ENCODE data around the gene MED14. TPM values are rescaled to one million over a fixed set of nuclear protein-coding genes. Genes with fewer than 3 reads are reported as not detected.
A peak's percentile ranks its signal among the peaks of the same experiment; 100 is the strongest.

MED14 gene
- total and polyA plus RNA-seq, 2 donors (not counting 1 experiment from before 2014, with no cell fraction given) = 26.4 to 63.5 TPM

GRCh38 chrX:40749681-40750494, 14.5 kb upstream of the MED14 start:
- intact Hi-C loops (cut with micrococcal nuclease) = no loop called here
- Histone ChIP-seq H3K9me3 (ENCODE audit: control extremely low read depth in 1 of 3, control insufficient read depth in 2 of 3, insufficient read depth in 1 of 3, low read length in 2 of 3) (no peaks in the 10 kb centered on the region), H3K4me3 (ENCODE audit: control extremely low read depth in 1 of 5, extremely low read depth in 1 of 5, insufficient read depth in 1 of 5, low read depth in 2 of 5, low read length in 4 of 5) (peak overlapping the region in 2 of 5 experiments; percentile 28 to 38), H2AFZ (ENCODE audit: insufficient read depth, low read depth, low read length, poor library complexity, severe bottlenecking) (peak overlapping the region; percentile 1), H3K4me2 (replicated peaks; ENCODE audit: low read depth, low read length, poor library complexity, severe bottlenecking) (peak overlapping the region; percentile 52), H3K27ac (ENCODE audit: low read length in 2 of 2) (peak overlapping the region; percentile 74 to 77), H4K20me1 (ENCODE audit: control insufficient read depth, insufficient read depth, low read length, poor library complexity, severe bottlenecking) (no peaks in the 10 kb centered on the region), H3K4me1 (ENCODE audit: control insufficient read depth in 2 of 2, insufficient read depth in 2 of 2, low read length in 2 of 2) (peaks cover 18 to 19% of the 10 kb centered on the region in 2 donors), H3K27me3 (replicated peaks in 1 of 4; ENCODE audit: control extremely low read depth in 1 of 4, control insufficient read depth in 3 of 4, insufficient read depth in 4 of 4, low read length in 3 of 4) (peaks cover 0 to 13% (median 0%) of the 10 kb centered on the region in 4 experiments), H3K36me3 (replicated peaks in 1 of 2; ENCODE audit: control extremely low read depth in 1 of 2, control insufficient read depth in 1 of 2, extremely low read depth in 1 of 2, insufficient read depth in 2 of 2, low read length in 1 of 2) (no peaks in the 10 kb centered on the region), H3K79me2 (ENCODE audit: control insufficient read depth, insufficient read depth, low read length) (no peaks in the 10 kb centered on the region), H3K9ac (ENCODE audit: low read length) (peak overlapping the region; percentile 23)
- DNase-seq = peak; percentile 74
- no peaks in the 10 kb centered on the region for H3K27me3 Mint-ChIP-seq
- H3K4me3 Mint-ChIP-seq = peak overlapping the region; percentile 68
- ChIA-PET POLR2A (interaction anchor here (1.0 kb wide), 1 partner anchor 15 kb away, joined by 4 read pairs; the partner anchor contains the start of gene MED14), CTCF (no interaction called here)
- peaks cover 19% of the 10 kb centered on the region for H3K4me1 Mint-ChIP-seq
- 0% methylated on average over 1 of the region's 4 CpGs for WGBS (ENCODE audit: insufficient coverage)
- peak overlapping the region; percentile 77 for H3K27ac Mint-ChIP-seq
- peak; percentile 86 for ATAC-seq (ENCODE audit: low read depth)
- no peaks in the 10 kb centered on the region for H3K9me3 Mint-ChIP-seq (ENCODE audit: insufficient read depth)
- no peak for TF ChIP-seq EZH2 (IDR thresholded peaks at IDR 0.05; ENCODE audit: borderline replicate concordance, insufficient read depth, low read depth, low read length, poor library complexity, severe bottlenecking)
- TF ChIP-seq CTCF (IDR thresholded peaks at IDR 0.05) = no peak

DNA sequence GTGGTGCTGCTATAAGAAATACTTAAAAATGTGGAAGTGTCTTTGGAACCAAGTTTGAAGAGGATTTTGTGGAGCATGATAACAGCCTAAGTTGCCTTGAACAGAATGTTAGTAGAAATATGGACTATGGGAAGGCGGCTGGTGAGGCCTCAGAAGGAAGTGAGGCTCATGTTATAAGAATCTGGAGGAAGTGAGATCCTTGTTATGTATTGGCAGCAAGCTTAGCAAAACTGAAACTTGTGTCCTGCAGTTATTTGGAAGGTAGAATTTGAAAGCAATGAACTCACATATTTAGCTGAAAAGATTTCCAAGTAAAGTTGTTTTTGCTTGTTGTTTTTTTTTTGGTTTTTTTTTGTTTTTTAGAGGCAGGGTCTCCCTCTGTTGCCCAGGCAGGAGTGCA, 13.6 kb upstream of the MED14 start:
- peaks cover 19% of the 10 kb centered on the region for H3K4me1 Mint-ChIP-seq
- Histone ChIP-seq H3K4me1 (ENCODE audit: control insufficient read depth in 2 of 2, insufficient read depth in 2 of 2, low read length in 2 of 2) (peaks cover 18 to 19% of the 10 kb centered on the region in 2 donors), H4K20me1 (ENCODE audit: control insufficient read depth, insufficient read depth, low read length, poor library complexity, severe bottlenecking) (no peaks in the 10 kb centered on the region), H3K27ac (ENCODE audit: low read length in 2 of 2) (peak overlapping the region in 1 of 2 donors; percentile 77), H3K79me2 (ENCODE audit: control insufficient read depth, insufficient read depth, low read length) (no peaks in the 10 kb centered on the region), H3K4me3 (ENCODE audit: control extremely low read depth in 1 of 5, extremely low read depth in 1 of 5, insufficient read depth in 1 of 5, low read depth in 2 of 5, low read length in 4 of 5) (no peak overlapping the region), H3K27me3 (replicated peaks in 1 of 4; ENCODE audit: control extremely low read depth in 1 of 4, control insufficient read depth in 3 of 4, insufficient read depth in 4 of 4, low read length in 3 of 4) (peaks cover 0 to 17% (median 0%) of the 10 kb centered on the region in 4 experiments), H3K4me2 (replicated peaks; ENCODE audit: low read depth, low read length, poor library complexity, severe bottlenecking) (peak overlapping the region; percentile 52), H3K9ac (ENCODE audit: low read length) (no peak overlapping the region), H3K9me3 (ENCODE audit: control extremely low read depth in 1 of 3, control insufficient read depth in 2 of 3, insufficient read depth in 1 of 3, low read length in 2 of 3) (no peaks in the 10 kb centered on the region), H3K36me3 (replicated peaks in 1 of 2; ENCODE audit: control extremely low read depth in 1 of 2, control insufficient read depth in 1 of 2, extremely low read depth in 1 of 2, insufficient read depth in 2 of 2, low read length in 1 of 2) (no peaks in the 10 kb centered on the region), H2AFZ (ENCODE audit: insufficient read depth, low read depth, low read length, poor library complexity, severe bottlenecking) (no peak overlapping the region)
- WGBS (ENCODE audit: insufficient coverage) = 25% methylated on average over 1 of the region's 1 CpG
- peak overlapping the region; percentile 32 for H3K4me3 Mint-ChIP-seq
- ATAC-seq (ENCODE audit: low read depth) (no peak), DNase-seq (no peak)
- no peak for TF ChIP-seq CTCF (IDR thresholded peaks at IDR 0.05)
- TF ChIP-seq EZH2 (IDR thresholded peaks at IDR 0.05; ENCODE audit: borderline replicate concordance, insufficient read depth, low read depth, low read length, poor library complexity, severe bottlenecking) = no peak
- intact Hi-C loops (cut with micrococcal nuclease) = no loop called here
- ChIA-PET POLR2A (interaction anchor here (0.7 kb wide), 1 partner anchor 35 kb away, joined by 4 read pairs; no protein-coding TSS in a partner anchor), CTCF (no interaction called here)
- no peaks in the 10 kb centered on the region for H3K9me3 Mint-ChIP-seq (ENCODE audit: insufficient read depth)
- peak overlapping the region; percentile 76 for H3K27ac Mint-ChIP-seq
- H3K27me3 Mint-ChIP-seq = no peaks in the 10 kb centered on the region

Measured in B cell (primary cell).